ENCODE measurements around the gene SEMA4A. TPM values are rescaled to one million over a fixed set of nuclear protein-coding genes. Genes with fewer than 3 reads are reported as not detected.
"Not testable (repeated sequence)": the region's sequence is repeated elsewhere in the genome, so short reads cannot be mapped to it uniquely, and the experiment has no call there.

SEMA4A gene
- total RNA-seq, 1 donor from 2014 or later: 0.39 TPM

DNA sequence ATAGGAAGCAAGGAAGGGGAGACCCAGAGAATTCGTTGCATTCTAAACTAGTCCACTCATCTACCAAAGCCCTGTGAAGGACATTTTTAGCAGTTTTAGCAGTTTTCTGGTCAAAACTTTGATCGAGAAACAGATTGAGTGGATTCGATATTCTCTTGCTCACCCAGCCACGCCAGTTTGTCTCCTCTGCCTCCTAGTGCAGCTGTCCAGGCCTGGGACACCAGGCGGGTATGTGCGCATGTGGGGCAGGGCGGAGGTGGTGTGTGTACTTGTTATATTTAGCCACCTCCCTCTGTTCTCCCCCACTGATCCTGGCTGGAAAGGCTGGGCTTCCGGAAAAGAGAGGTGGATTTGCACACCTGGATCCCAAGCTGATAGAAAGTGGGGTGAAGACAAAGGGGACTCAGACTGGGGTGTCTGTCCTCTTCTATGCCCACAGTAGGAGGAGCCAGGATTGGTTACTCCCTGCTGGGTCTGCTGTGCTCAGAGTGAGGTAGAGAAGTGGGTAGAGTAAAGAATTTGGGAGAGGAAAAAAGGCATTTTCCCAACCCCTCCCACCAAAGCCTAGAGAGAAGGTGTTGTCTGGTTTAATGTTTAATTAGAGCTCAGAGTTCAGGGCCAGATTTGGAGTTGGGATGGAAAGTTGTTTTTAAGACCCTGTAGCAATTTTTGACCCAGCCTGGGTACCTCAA is 35.1 kb upstream of the SEMA4A start:
- DNase-seq (ENCODE audit: low read depth in 2 of 2): no peak

DNA sequence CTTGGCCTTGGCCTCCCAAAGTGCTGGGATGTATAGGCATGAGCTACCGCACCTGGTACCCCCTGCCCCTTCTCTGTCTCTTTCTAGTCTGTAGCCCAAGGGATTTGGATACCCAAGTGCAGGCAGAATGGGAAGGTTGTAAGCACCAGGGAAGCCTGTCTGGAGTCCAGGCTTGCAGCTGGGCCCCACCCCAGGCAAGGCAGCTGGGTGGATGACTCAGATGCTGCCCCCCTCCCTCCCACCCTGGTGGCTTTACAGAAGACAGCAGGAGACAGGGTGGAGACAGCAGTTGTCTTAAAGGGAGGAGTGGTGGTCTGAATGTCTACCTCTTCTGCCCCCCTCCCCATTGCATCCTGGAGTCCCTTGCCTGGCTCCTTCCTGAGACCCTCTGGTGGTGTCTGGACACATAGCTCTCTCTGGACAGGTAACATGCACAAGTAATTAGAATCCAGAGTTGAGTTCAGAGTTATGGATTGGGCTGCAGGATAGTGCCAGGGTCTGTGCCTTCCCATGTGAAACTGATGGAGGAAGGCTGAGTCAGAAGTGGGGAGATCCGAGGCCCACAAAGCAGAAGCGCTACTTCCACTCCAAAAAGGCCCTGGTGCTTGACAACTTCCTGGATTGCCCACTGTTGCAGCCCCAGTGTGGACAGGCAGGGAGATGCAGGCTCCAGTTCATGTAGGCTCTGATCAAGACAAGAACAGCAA is 33.7 kb upstream of the SEMA4A start:
- DNase-seq (ENCODE audit: low read depth in 2 of 2): peak in 1 of 2 donors; percentile 65

DNA sequence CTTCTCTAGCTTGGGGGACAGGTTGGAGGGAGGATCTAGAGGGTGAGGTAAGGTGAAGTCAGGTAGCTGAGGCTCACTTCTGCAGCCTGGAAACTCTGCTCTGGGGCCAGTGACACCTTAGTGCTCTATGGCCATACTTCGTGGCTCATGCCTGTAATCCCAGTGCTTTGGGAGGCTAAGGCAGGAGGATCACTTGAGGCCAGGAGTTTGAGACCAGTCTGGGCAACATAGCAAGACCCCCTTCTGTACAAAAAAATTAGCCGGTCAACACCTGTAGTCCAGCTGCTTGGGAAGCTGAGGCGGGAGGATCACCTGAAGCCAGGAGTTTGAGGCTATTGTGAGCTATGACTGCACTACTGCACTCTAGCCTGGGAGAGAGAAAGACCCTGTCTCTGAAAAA is 33.1 kb upstream of the SEMA4A start:
- no peak for DNase-seq (ENCODE audit: low read depth in 2 of 2)

DNA sequence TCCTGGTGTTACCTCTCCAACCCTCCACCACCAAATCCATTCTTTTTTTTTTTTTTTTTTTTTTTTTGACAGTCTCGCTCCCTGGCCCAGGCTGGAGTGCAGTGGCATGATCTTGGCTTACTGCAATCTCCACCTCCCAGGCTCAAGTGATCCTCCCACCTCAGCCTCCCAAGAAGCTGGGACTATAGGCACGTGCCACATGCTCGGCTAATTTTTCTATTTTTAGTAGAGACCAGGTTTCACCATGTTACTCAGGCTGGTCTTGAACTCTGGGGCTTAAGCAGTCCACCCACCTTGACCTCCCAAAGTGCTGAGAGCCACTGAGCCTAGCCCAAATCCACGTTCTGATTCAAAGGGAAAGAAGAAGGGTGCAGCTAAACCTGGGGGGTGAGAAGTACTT is 32.4 kb upstream of the SEMA4A start:
- DNase-seq (ENCODE audit: low read depth in 2 of 2): not testable (repeated sequence)

DNA sequence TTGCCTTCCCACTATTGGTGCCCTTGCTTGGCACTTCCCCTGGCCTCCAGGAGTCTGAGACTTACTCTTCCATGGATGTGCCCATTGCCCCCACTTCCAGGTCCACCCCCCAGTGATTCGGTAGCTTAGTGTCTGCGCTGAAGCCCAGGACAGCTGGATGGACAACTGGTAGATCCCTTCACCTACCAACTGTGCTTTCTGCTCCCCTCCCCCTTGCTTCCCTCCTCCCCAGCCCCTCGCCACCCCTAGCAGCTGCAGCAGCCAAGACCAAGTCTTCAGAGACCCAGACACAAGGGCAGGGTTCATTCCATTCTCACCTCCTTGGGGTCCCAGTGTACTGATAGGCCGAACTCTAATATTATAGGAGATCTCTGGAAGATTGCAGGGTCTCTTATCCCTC is 31.9 kb upstream of the SEMA4A start:
- no peak for DNase-seq (ENCODE audit: low read depth in 2 of 2)

DNA sequence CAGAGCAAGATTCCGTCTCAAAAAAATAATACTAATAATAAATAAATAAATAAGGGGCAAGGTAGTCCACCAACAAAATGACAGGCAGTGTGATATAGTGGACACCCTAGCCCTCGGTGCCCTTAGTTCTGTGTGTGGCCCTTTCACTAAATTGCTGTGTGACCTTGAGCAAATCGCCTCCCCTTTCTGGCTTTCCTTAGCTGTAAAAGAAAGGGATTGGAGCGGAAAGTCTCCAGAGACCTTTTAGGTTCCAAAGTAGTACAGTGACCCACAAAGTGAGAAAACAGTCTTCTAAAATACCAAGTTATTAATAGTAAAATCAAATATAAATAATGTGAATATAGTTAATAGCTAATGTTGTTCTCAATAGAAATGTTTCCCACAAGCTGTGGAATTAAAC is 31.3 kb upstream of the SEMA4A start:
- no peak for DNase-seq (ENCODE audit: low read depth in 2 of 2)

DNA sequence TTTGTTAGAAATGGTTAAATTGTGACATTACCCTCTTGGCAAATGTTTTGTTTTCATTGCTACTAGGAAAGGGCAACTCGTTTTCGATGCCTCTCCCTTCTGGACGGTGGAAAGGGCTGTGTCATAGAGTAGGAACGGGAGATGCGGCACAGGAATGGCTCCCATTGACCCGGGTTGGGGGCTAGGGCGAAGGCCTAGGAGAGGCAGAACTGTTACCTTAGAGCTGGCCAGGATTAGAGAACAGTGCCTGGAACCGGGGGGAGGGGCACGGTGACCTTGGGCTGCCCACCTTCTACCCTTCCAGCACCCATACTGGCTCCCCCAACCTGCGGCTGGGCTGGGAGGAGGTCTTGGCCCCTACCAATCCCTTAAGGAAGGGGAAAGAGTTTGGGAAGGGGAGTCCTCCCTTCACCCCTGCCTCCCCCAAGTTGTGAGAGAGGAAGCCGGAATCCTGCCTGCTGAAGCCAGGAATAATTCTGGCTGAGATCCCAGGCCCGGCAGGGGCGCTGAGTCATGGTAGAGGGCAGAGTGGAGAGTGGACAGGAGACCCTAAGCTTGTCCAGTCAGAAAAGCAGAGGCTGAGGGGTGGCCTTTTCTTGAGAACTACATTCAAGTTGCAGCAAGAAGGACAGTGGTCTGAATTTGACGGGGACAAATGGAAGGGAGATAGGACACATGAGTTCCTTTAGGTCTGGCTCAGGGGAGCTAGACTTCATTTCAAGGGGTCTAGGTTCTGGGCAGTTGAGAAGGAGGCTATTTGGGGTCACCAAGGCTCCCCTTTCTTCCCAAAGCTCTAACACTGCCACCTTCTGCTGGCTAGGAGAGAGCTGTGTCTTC is 30.6 kb upstream of the SEMA4A start:
- peak; percentile 82 to 94 for DNase-seq (ENCODE audit: low read depth in 2 of 2)

DNA sequence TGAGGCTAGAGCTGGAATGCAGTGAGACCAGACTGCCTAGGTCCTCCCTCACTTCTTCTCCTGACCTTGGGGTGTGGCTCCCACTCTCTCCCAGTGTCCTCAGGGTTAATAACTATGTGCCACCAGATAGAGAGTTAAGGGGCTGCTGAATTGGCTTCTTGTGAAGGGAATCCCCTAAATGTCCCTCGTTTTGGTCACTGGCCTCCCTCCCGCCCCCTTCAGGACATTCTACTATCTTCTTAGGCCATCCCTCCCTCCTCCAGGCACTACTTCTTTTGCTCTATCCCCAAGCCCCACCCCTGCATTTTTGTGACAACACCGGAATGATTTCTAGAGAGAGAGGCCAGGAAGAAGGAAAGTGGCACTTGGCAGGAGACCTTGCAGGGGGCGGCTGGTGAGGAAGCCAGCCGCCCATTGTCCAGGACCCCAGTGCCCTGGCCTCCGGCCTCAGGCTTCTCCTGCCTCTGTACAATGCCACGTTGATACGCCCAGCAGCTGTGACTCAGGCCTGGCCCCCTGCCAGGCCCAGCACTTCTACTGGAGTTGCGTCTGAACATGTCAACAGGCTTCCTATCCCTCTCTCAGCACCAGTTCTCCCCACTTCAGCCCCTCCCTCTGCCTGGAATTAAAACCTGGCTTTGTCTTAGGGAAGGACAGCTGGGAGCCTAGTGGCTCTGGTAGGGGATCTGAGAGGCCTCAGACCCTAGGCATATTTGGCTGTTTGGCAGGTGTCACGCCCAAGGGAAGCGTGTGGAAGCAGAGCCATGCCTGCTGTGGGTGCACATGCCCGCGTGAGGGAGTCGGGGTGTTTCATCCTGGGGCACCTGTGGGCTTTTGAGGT is 29.8 kb upstream of the SEMA4A start:
- DNase-seq (ENCODE audit: low read depth in 2 of 2): peak; percentile 94 to 99

DNA sequence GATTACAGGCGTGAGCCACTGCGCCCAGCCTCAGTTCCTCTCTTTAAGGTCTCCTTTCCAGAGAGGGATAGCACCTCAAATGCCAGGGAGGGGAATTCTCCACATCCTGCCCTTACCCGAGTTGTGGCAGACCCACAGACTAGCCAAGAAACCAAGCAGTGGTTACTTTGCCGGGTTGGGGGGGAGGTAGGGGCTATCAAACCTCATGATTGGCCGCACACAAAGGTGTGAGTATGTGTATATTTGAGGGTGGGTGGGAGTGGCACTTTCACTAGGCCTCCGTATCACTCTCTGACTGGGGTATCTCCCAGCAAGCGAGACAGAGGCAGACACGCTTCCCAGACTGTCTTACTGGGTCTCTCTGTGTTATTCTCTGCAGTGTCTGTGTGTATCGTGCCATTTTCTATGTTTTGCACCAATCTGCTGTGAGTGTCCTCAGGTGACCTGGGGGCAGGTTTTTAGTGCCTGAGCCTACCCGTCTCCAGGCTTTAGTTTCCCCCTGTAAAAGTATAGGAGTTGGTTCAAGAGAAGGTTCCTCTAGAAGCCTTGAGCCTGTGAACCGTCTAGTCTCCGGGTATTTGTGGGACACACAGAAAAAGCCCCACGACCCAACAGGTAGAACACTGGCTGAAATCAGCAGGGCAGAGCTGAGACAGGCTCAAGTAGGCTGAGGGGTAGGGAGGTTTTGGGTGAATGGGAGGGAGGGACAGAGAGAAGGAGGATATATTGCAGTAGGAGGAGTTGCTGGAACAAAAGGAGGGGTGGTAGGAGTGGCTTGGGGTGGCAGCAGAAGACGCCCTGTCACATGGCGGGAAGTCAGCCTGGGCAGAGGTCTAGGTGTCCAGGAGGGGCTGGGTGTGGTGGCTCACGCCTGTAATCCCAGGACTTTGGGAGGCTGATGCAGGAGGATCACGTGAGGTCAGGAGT is 28.6 kb upstream of the SEMA4A start:
- DNase-seq (ENCODE audit: low read depth in 2 of 2): no peak

DNA sequence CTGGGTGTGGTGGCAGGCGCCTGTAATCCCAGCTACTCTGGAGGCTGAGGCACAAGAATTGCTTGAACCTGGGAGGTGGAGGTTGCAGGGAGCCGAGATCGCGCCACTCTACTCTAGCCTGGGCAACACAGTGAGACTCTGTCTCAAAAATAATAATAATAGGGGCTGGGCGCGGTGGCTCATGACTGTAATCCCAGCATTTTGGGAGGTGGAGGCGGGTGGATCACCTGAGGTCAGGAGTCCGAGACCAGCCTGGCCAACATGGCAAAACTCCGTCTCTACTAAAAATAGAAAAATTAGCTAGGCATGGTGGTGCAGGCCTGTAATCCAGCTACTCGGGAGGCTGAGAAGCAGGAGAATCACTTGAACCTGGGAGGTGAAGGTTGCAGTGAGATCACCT is 27.8 kb upstream of the SEMA4A start:
- DNase-seq (ENCODE audit: low read depth in 2 of 2): not testable (repeated sequence)

DNA sequence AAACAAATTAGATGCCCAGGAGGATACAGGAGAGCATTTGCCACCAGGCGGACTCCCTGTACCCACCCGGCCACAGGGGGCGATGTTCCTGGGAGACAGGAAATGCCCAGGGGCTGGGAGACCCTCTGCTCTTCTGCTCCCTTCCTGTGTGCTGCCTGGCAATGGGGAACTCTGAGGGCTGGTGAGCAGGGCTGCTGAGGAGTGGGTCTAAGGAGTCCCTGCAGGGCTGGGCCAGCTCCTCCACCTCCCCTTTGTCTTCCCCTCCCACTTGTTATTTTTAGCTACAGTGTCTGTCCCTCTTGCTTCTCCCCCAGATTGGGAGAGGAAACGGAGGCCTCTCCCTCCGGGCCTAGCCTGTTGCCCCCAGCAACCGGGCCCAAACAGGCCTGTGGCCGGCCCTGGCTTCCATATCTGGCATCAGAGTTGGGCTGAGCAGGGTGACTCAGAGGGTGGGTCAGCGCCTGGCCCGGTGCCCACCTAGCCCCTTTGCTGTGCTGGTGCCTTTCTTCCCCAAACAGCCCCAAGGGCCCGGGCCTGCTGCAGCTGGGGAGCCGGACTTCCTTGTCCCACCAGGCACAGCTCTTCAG is 27.2 kb upstream of the SEMA4A start:
- peak; percentile 81 to 97 for DNase-seq (ENCODE audit: low read depth in 2 of 2)

DNA sequence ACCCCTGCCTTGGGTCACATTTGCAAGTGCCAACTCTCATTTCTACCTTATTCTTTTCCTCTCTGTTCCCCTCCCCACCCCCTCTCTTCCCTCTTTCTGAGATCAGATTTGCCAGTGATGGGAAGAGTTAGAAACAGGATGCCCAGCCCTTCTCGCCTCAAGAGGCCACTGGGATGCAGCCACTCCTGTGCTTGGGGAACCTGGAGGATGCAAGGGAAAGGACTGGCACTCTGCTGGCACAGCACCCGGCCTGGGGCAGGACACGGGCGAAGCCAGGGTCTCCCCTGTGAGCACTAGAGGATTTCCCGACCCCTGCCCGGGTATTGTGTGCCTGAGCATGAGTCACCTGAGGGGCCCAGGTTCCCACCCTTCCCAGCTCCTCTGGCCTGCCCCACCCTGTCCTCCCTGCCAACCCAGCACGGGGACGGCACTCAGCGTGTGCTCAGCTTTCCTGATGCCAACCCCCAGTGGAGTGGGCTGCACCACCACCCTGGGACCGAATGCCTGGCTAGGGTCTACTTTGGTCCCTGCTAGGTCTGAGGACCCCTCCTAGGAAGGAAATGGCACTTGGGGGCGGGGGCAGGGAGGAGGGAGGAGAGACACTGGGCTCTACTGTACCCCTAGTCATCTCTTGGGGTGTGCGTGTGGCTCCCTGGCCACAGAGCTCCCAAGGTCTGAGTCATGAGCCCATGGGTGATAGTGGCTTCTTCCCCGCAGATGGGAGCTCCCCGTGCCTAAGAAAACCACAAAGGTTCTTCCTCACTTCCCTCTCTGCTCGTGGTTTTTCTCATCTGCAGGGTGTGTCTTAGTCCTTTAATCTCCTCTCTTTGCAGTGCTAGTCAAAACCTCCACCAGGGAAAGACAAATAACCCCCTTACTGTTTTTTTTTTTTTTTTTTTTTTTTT is 26.5 kb upstream of the SEMA4A start:
- peak in 1 of 2 donors; percentile 75 for DNase-seq (ENCODE audit: low read depth in 2 of 2)

DNA sequence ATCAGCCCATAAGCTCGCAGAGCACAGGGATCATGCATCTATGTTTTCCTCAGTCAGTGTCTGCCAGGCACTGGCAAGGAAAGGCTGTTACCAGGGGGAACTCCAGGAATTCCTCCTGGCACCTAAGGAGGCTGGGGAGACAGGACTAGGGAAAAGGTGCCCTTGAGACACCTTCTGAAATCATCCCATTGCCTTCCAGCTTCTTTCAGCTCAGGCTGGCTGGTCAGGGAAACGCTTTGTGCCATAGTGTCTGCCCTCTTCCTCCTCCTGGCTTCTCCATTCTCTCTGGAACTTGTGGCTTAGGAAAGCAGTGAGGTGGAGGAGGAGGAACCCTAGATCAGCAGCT is 25.1 kb upstream of the SEMA4A start:
- DNase-seq (ENCODE audit: low read depth in 2 of 2): no peak

DNA sequence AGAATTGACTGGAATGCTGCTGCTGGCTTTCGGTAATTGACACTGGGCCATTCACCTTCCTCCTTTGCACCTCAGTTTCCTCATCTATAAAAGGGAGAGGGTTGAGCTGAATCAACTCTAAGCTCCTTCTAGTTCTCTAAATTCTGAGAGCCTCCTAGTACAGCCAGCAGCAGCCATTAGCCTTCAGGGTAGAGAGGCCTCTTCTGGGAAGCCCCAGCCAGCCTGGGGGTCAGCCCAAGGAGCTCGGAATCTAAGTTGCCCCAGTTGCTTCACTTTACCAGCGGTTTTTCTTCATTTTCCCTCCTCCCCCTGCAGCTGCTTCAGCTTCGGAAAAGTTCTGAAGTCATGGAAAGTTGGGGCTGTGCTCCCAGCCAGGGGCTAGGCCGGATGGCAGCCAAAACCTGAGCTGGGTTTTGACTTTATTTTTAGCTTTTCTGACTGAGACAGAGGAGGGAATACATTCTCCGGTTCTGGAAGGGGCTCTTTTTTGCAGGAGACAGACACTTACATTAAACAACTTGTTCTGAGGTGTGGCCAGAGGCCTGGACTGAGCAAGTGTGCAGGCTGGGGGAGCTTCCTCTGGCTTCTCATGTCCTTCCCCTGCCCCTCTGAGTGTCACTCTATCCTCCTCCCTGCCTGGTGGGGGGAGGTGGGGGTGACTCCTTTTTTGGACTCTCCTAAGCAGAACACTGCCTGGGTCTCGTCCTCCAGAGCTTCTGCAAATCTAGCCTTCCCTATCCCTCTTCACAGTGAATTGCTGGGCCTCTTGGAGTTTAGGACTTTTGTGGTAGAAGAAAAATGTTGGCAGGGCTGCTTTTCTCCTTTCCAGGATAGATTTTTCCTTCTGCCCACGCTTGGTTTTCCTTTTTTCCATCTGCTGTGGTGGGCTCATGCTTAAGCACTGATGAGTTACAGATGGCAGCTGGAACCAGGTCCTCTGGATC is 24.5 kb upstream of the SEMA4A start:
- no peak for DNase-seq (ENCODE audit: low read depth in 2 of 2)

DNA sequence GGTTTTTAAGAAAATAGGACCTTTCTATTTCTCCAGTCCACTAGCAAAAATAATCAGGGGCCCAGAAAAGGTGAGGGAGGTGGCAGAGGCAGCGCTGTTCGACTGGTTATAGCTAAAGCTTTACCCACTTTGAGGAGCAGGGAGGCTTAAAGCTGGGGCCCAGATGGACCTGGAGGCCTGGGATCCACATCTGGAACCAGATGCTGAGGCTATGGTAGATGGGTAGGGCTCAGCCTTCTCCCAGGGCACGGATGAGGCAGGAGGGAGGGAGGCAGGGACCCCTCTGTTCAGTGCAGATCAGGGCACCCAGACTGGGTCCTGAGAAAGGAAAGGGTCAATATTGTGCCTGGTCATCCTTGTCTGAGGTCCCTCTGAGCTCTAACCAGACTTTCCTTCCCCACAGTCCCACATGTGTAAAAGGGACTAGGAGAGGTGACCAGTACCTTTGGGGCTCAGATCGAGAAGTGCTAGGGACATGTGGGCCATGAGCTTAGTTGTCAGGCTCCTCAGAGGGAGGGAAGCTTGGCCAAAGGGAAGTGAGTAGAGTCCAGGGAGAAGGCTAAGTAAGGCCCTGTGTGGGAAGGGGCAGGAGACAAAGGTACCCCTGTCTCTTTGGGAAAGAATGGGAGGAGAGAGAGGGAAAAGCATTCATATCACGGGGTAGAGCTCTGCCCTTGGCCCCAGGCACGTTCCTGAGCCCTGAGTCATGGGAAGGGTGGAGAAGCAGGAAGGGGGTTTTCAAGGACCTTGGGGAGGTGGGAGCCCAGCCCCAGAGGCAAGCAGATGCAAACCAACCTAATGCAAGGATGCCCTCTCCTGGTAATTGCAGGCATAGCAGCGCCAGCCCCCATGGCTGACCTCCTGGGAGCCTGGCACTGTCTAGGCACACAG is 23.5 kb upstream of the SEMA4A start:
- peak in 1 of 2 donors; percentile 92 for DNase-seq (ENCODE audit: low read depth in 2 of 2)

DNA sequence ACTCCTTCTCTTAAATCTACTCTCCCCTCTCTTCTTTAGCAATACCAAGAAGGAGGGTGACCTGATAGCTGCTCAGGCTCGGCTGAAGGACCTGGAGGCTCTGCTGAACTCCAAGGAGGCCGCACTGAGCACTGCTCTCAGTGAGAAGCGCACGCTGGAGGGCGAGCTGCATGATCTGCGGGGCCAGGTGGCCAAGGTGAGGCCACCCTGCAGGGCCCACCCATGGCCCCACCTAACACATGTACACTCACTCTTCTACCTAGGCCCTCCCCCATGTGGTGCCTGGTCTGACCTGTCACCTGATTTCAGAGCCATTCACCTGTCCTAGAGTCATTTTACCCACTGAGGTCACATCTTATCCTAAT is 22.8 kb upstream of the SEMA4A start:
- no peak for DNase-seq (ENCODE audit: low read depth in 2 of 2)

All from dermis microvascular lymphatic vessel endothelial cell (primary cell).